GM18858 (cell line): ENCODE results near the gene HNRNPA2B1.
"Not testable (repeated sequence)": the region's sequence is repeated elsewhere in the genome, so short reads cannot be mapped to it uniquely, and the experiment has no call there.

Experiments
- ATAC-seq: cut with Tn5 transposase; IDR thresholded peaks from one replicate; pipeline ENCODE4 v1.9.1; 2021; ENCODE audit not compliant: unreplicated experiment

HNRNPA2B1 gene

GRCh38 chr7:26198133-26198780 is 2.3 kb downstream of the HNRNPA2B1 start:
- ATAC-seq: no peak

- ATAC-seq: no peak
Observed at GRCh38 chr7:26197153-26198115, 3.1 kb downstream of the HNRNPA2B1 start.

GRCh38 chr7:26195867-26196657 is 4.5 kb downstream of the HNRNPA2B1 start:
- no peak for ATAC-seq

GRCh38 chr7:26195182-26195581 is 5.4 kb downstream of the HNRNPA2B1 start:
- ATAC-seq: no peak

- ATAC-seq: not testable (repeated sequence)
Observed at GRCh38 chr7:26194764-26195163, 5.8 kb downstream of the HNRNPA2B1 start.

- no peak for ATAC-seq
Observed at GRCh38 chr7:26193432-26194207, 6.9 kb downstream of the HNRNPA2B1 start.

GRCh38 chr7:26192485-26193087 is 8.0 kb downstream of the HNRNPA2B1 start:
- ATAC-seq: no peak

- ATAC-seq: no peak
Observed at GRCh38 chr7:26191974-26192479, 8.5 kb downstream of the HNRNPA2B1 start.

GRCh38 chr7:26191233-26191973 is 9.1 kb downstream of the HNRNPA2B1 start:
- no peak for ATAC-seq

GRCh38 chr7:26190417-26190869 is 10.1 kb downstream of the HNRNPA2B1 start:
- no peak for ATAC-seq

- ATAC-seq: no peak
Observed at GRCh38 chr7:26189697-26190096, 10.8 kb downstream of the HNRNPA2B1 start.

- ATAC-seq: no peak
Observed at GRCh38 chr7:26188957-26189541, 11.5 kb downstream of the HNRNPA2B1 start.

- no peak for ATAC-seq
Observed at GRCh38 chr7:26188206-26188956, 12.2 kb downstream of the HNRNPA2B1 start.

- no peak for ATAC-seq
Observed at GRCh38 chr7:26187380-26188205, 13.0 kb downstream of the HNRNPA2B1 start.

GRCh38 chr7:26186364-26187311 is 13.9 kb downstream of the HNRNPA2B1 start:
- ATAC-seq: no peak

- ATAC-seq: no peak
Observed at GRCh38 chr7:26185844-26186180, 14.7 kb downstream of the HNRNPA2B1 start.
